ENCODE results near the gene MRGPRX2.

GRCh38 chr11:19102521-19102900 is 42.0 kb upstream of the MRGPRX2 start:
- no peak for TF ChIP-seq CTCF (IDR thresholded peaks at IDR 0.05)
- no peak for TF ChIP-seq REST (IDR thresholded peaks at IDR 0.05)
- no peak for TF ChIP-seq POLR2A (IDR thresholded peaks at IDR 0.05; ENCODE audit: low read length)
- TF ChIP-seq HMGXB4 (CRISPR knock-in tag; IDR thresholded peaks at IDR 0.05; ENCODE audit: borderline replicate concordance), result no peak
- TF ChIP-seq RAD21 (conservative IDR thresholded peaks at IDR 0.05 in 1 of 2, IDR thresholded peaks at IDR 0.05 in 1 of 2), result no peak
- no peak for TF ChIP-seq ZSCAN20 (CRISPR knock-in tag; IDR thresholded peaks at IDR 0.05)
- TF ChIP-seq BHLHE40 (IDR thresholded peaks at IDR 0.05; ENCODE audit: low read depth, low read length), result no peak
- TF ChIP-seq MAZ (IDR thresholded peaks at IDR 0.05; ENCODE audit: borderline replicate concordance, low read depth, low read length), result no peak
- no peak for TF ChIP-seq SMC3 (IDR thresholded peaks at IDR 0.05)

Measured in A549 (cell line).